GM23248 (cell line): Measurements from ENCODE around the gene ZNF346.

ENCODE experiments used
- EZH2 ChIP-seq: fragments of 200-600 bp; sonication (generic); IDR thresholded peaks from 2 replicates; pipeline ENCODE4 v1.6.1; 2018; ENCODE audit warnings: antibody characterized with exemption, mild to moderate bottlenecking; ENCODE audit not compliant: insufficient read depth, poor library complexity, severe bottlenecking
- EZH2phosphoT487 ChIP-seq: fragments of 200-600 bp; sonication (generic); IDR thresholded peaks from 2 replicates; pipeline ENCODE4 v1.6.1; 2018; ENCODE audit warnings: antibody characterized with exemption, moderate library complexity, mild to moderate bottlenecking, low read depth; ENCODE audit not compliant: insufficient read depth

DNA sequence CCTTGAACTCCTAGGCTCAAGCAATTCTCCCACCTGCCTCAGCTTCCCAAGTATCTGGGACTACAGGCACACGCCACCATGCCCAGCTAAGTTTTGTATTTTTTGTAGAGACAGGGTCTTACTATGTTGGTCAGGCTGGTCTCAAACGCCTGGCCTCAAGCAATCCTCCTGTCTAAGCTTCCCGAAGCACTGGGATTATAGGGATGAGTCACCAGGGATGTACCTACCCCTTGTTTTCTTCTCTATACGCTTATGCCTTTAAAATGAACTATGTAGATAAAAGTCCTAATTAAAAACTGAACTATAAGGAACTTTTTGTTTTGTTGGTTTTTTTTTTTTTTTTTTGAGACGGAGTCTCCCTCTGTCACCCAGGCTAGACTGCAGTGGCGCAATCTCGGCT, 41.7 kb upstream of the ZNF346 start:
- TF ChIP-seq EZH2 (no peak), EZH2phosphoT487 (no peak)
